ENCODE data around the gene RPUSD3.
"Not testable (repeated sequence)": the region's sequence is repeated elsewhere in the genome, so short reads cannot be mapped to it uniquely, and the experiment has no call there.

RPUSD3 gene, protein sequence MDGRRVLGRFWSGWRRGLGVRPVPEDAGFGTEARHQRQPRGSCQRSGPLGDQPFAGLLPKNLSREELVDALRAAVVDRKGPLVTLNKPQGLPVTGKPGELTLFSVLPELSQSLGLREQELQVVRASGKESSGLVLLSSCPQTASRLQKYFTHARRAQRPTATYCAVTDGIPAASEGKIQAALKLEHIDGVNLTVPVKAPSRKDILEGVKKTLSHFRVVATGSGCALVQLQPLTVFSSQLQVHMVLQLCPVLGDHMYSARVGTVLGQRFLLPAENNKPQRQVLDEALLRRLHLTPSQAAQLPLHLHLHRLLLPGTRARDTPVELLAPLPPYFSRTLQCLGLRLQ

DNA sequence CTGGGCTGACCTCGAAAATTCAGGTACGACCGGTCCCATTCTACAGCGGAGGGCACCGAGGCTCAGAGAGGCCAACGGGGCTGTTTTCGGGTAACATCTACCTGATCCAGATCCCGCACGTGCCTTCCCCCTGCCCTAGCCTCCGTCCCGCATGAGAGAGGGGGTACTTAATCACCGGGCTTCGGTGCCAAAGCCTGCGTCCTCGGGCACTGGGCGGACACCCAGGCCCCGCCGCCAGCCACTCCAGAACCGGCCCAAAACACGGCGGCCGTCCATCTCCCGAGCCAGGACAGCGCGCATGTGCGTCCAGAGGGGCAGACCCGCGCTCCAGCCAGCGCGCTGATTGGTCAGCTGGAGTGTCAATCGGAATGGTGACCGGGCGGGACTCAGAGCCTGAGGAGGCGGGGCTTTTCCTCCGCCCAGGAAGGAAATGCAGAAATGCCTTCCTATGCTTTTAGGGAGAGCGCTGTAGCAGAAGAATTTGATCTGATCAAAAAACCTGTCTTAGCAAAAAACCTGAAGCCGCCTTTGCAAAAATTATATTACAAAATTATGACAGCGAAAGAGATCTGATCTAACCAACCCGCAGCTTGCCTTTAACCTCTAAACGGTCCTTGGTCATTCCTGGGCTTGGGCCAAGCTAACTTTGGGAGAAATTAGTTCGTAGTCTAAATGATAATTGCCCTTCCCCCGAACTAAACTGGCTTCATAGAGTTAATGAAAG lies at the start of gene RPUSD3:
RPUSD3 (minus strand) TSS at position 294 of the 724 bp plus-strand sequence; CDS start at position 276, 18 bp downstream.
- H3K4me3 ChIP-seq (ENCODE audit: low read depth, low read length): peak within 1 kb of the TSS; percentile 89

DNA sequence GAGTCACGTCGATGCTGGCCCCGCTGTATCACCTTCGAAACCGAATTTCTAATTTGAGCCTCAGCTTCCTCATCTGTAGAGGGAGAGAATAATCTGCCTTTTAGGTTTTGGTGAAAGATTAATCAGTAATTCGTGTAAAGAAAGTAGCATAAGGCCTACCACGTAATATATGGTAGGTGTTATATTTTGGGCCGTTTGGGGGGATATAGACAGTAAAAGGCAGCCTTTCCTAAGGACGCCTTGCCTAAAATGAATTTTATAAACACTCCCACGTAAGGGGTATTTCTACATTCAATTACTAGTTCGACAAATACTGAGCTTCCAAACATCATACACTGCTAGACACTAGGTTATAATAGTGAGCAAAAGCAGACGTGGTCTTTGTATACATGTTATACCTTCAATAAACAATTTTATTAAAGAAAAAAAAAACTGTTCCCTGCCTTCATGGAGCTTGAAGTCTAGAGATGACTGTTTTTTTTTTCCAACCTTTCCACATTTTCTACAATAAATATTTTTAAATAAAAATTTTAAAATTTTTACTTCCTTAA lies 47.3 kb upstream of the RPUSD3 start:
- H3K4me3 ChIP-seq (ENCODE audit: low read depth, low read length): peak overlapping the region; percentile 92

DNA sequence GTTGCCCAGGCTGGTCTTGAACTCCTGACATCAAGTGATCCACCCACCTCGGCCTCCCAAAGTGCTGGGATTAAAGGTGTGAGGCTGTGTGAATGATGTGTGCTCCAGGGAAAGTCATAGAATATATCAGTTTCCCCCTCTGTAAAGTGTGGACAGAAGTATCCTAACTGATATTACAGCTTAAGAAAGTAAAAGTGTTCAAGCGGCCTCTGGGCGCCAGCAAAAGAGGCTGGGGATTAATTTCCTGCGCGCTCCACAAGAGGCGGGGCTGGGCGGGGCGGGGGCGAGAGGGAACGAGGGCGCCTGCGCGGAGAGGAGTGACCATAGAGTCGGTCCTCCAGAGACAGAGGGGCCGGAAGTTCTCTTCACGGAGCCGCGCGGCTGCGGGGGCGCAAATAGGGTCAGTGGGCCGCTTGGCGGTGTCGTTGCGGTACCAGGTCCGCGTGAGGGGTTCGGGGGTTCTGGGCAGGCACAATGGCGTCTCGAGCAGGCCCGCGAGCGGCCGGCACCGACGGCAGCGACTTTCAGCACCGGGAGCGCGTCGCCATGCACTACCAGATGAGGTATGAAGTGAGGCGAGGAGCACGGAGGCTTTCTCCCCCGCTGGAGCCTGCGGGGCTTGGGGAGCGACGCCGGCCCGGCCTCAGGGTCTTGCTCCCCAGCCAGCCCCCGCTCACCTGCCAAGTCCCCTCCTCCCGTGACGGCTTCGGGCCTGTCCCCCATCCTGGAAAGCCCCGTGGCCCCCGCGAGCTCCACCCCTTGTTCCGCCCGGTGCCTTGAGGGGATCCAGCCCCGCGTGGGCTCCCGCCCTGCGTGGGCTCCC lies 46.7 kb upstream of the RPUSD3 start, which contains the start of gene JAGN1:
JAGN1 (plus strand) TSS at position 362 of the 823 bp plus-strand sequence; CDS start at position 475, 113 bp downstream.
- peak within 1 kb of the TSS; percentile 92 for H3K4me3 ChIP-seq (ENCODE audit: low read depth, low read length)

DNA sequence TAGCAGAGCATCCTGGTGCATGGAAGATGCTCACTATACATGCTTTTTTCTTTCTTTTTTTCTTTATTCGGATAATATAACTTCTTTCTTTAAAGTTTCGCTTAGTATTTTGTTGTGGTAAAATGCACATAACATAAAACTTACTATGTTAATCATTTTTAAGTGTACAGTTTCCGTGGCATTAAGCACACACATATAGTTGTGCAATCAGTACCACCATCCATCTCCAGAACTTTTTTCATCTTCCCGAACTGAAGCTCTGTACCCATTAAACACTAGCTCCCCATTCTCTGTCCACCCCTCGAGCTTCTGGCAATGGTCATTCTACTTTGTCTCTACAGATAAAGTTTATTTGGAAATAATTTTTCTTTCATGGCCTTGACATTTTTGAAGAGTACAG lies 45.6 kb upstream of the RPUSD3 start:
- no peak overlapping the region for H3K4me3 ChIP-seq (ENCODE audit: low read depth, low read length)

DNA sequence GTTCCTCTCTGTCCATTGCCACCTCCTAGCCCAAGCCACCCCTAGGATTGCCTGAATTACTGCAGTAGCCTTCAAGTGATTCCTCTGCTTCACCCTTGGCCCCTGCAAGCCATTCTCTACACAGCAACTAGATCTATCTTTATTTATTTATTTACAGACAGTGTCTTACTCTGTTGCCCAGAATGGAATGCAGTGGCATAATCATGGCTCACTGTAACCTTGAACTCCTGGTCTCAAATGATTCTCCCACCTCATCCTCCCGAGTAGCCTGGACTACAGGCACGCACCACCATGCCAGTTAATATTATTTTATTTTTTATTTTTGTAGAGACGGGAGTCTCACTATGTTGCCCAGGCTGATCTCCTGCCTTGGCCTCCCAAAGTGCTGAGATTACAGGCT lies 44.7 kb upstream of the RPUSD3 start:
- no peak overlapping the region for H3K4me3 ChIP-seq (ENCODE audit: low read depth, low read length)

DNA sequence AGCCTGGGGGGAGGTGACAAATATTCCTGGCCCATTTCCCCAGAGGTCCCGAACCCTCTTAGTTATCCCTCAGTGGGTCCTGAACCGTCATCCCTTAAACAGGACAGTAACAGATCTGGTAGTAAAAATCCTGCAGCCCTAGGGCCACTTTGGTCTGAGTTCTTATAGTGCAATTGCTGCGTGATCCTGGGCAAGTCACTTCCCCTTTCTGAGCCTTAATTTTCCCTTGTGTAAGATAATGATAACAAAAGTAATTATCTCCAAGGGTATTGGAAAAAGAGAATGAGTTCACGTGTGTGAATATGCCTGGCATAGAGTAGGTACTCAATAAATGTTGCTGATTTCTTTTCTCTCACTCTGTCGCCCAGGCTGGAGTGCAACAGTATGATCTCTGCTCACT lies 43.7 kb upstream of the RPUSD3 start:
- H3K4me3 ChIP-seq (ENCODE audit: low read depth, low read length): no peak overlapping the region

DNA sequence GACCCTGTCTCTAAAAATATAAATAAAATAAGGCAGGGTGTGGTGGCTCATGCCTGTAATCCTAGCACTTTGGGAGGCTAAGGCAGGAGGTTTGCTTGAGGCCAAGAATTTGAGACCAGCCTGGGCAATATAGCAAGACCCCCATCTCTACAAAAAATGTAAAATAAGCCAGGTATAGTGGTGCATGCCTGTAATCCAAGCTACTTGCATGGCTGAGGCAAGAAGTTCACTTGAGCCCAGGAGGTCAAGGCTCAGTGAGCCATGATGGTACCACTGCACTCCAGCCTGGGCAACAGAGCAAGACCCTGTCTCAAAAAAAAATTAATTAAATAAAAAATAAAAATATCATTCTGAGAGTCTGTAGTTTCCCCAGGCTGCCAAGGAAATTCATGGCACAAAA lies 42.5 kb upstream of the RPUSD3 start:
- H3K4me3 ChIP-seq (ENCODE audit: low read depth, low read length): no peak overlapping the region

DNA sequence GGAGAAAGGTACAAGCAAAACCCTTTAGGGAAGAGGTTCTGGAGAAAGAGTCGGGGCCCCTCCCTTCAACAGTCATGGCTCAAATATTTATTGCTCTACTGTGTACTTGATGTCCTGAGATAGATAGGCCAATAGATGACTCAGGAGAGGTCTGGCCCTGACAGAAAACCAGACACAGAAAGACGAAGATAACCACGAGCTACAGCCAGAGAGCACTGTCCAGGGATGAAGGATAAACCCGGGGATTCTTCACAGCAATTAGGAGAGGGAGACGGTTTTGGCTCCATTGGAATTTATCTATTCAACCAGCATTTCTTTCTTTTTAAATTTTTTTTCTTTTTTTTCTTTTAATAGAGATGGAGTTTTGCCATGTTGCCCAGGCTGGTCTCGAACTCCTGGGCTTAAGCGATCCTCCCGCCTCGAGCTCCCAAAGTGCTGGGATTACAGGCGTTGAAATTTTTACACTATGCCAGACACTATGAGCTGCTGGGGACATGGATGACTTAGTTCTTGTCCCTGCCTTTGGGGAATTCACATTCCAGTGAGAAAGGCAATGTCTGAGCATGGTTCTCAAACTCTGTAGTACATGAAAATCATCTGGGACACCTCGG lies 40.9 kb upstream of the RPUSD3 start:
- H3K4me3 ChIP-seq (ENCODE audit: low read depth, low read length): no peak overlapping the region

DNA sequence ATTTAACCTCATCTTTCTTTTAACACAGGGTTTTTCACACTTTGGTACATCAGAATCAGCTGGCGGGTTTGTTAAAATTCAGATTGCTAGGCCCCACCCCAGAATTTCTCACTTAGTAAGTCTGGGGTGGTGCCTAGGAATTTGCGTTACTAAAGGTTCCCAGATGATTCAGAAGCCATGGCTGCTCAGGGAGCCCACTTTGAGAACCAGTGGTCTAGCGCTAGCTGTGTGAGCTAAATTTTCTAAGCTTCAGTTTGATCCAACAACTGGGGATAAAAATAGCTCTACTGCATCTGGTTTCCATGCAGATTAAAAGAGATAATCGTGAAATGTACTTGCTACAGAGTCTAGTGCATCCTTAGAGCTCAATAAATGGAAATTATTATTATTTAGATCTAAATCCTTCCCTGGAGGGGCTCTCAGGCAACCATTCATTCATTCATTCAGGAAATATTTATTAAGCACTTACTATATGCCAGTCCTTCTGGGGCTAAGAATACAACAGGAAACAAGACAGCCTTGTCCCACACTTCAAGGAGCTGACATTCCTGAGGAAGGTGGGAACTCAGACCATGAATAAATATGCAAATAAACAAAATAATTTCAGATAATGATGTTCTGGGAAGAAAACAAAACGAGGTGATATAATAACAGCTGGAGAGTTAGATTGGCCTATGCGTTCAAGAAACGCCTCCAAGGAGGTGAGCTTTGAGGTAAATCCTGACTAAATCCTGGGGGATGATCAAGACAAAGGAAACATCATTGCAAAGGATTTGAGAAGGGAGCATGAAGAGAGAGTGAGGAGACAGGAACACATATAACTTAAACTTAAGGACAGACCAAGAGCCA lies 40.1 kb upstream of the RPUSD3 start:
- no peak overlapping the region for H3K4me3 ChIP-seq (ENCODE audit: low read depth, low read length)

DNA sequence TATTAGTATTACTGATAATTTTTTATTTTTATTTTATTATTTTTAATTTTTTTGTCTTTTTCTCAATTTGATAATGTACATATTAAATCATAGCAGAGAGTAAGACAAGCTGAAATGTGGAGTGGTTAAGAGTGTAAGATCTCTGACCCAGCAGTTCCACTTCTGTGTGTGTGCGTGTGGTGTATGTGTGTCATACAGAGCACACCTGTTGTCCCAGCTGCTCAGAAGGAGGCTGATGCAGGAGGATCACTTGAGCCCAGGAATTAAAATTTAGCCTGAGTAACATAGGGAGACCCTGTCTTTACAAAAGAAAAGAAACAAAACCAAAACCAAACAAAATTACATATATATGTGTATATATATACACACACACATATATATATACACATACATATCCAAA lies 37.6 kb upstream of the RPUSD3 start:
- no peak overlapping the region for H3K4me3 ChIP-seq (ENCODE audit: low read depth, low read length)

DNA sequence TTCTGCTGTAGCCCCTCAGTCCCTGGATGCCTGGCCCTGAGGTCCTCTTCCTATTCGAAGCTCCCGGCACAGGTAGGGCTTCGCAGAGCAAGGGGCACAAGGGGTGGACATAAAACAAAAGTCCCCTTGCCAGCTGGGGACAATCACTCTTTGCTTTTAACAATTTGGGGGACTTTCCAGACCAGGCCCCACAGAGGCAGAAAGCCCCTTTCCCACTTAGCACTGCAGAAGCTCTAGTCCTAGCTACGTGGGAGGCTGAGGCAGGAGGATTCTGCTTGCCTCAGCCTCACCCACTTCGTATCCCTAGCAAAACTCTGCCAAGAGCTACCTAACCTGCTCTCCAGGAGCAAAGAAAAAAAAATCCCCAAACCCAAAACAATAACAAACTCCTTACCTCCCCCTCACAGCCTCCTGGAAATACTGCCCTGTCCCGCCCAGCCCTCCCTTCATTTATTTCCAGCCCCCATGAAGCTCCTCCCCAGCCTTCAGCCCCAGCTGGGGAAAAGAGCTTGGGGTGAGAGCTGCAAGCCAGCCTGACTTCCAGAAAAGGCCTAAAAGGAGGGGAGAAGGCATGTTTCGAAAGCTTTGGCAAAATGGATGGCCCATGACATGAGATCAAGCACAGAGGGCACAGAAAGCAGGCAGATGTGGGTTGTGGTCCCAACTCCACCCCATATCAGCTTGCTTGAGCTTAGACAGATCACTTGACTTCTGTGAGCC lies 36.2 kb upstream of the RPUSD3 start, which contains the start of gene CIDEC:
CIDEC (minus strand) TSS at position 424 of the 720 bp plus-strand sequence. CDS start 1,767 bp downstream, outside the sequence.
- H3K4me3 ChIP-seq (ENCODE audit: low read depth, low read length): no peak within 1 kb of the TSS

DNA sequence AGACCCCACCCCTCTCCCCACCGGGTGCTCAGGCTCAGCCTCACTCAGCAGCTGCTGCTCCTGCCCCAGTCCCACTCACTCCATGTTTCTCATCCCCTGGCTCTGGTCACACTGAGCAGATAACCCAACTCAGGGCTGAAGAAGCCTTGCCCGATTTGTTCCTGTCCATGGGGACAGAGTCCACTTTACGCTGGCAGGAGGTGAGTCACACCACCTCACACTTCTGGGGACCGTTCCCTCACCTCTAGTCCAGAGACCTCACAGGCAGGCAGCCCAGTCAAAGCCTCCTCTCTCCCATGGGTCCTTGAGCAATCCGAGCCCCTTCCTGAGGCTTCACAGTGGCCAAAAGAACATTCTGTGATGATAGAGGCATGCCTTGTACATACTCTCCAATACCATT lies 34.9 kb upstream of the RPUSD3 start:
- no peak overlapping the region for H3K4me3 ChIP-seq (ENCODE audit: low read depth, low read length)

DNA sequence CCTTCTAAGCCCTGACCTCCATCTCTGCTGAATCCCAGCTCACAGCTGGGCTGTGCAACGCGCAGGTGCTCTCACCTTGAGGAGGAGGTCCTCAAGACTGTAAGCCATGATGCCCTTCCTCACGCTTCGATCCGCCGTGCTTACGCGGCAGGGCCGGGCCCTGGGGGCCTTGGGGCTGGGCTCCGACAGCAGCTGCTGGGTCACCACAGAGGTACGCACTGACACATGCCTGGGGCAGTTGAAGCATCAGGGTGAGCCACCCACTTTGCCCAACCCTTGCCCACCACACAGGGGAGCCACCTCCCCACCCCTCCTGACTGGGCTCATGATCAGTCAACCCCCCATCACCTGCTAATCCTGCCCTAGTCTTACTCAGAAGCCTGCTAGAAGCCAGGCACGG lies 33.2 kb upstream of the RPUSD3 start:
- H3K4me3 ChIP-seq (ENCODE audit: low read depth, low read length): no peak overlapping the region

DNA sequence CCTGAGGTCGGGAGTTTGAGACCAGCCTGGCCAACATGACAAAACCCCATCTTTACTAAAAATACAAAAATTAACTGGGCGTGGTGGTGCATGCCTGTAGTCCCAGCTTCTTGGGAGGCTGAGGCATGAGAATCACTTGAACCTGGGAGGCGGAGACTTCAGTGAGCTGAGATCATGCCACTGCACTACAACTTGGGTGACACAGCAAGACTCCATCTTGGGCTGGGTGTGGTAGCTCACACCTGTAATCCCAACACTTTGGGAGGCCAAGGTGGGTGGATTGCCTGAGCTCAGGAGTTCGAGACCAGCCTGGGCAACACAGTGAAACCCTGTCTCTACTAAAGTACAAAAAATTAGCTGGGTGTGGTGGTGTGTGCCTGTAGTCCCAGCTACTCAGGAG lies 32.4 kb upstream of the RPUSD3 start:
- not testable (repeated sequence) for H3K4me3 ChIP-seq (ENCODE audit: low read depth, low read length)

DNA sequence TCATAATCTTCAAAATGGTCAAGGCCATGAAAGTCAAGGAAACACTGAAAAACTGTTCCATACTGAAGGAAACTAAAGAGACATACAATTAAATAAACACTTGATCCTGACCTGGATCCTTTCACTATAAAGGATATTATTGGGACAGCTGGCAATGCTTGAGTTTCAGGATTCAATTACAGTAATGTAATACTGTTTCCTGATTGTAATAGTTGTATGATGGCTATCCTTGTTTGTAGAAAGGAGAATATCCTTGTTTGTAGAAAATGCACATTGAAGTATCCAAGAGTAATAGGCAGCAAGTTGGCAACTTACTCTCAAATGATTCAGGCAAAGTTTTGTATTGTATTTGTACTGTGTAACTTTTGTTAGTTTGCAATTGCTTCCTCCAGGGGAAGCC lies 31.6 kb upstream of the RPUSD3 start:
- H3K4me3 ChIP-seq (ENCODE audit: low read depth, low read length): no peak overlapping the region

DNA sequence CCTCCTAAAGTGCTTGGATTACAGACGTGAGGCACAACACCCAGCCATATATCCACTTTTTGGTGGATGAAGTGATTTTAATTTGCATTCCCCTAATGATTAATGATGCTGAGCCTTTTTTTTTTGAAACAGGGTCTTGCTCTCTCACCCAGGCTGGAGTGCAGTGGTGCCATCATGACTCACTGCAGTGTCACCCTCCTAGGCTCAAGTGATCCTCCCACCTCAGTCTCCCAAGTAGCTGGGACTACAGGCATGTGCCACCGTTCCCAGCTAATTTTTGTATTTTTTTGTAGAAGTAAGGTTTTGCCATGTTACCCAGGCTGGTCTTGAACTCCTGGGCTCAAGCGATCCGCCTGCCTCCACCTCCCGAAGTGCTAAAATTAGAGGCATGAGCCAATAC lies 28.3 kb upstream of the RPUSD3 start:
- H3K4me3 ChIP-seq (ENCODE audit: low read depth, low read length): not testable (repeated sequence)

DNA sequence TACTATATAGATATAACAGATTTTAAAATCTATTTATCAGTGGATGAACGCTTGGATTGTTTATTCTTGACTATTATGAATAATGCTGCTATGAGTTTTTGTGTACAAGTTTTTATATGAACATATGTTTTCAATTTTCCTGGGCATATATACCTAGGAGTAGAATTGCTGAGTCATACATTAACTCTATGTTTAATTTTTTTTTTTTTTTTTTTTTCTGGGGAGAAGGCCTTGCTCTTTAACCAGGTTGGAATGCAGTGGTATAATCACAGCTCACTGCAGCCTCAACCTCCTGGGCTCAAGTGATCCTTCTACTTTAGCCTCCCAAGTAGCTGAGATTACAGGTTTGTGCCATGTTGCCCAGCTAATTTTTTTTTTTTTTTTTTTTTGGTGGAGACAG lies 27.2 kb upstream of the RPUSD3 start:
- no peak overlapping the region for H3K4me3 ChIP-seq (ENCODE audit: low read depth, low read length)

DNA sequence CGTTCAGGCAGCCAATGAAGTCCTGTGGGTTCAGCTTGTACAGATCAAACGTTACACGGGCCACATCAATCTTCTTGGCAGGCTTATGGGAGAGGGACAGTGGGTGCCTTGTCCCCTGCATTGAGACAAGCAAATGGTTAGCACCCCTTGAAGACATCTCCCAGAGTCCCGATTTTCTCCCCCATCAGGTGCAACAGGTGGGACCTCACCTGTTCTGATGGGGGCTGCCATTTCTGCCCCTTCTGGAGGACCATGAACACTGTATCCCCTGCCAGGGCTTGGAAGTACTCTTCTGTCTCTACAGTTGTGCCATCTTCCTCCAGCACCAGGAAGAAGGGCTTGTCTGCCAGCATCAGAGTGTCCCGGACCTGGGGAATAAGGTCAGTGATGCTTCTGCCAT lies 26.1 kb upstream of the RPUSD3 start:
- H3K4me3 ChIP-seq (ENCODE audit: low read depth, low read length): no peak overlapping the region

DNA sequence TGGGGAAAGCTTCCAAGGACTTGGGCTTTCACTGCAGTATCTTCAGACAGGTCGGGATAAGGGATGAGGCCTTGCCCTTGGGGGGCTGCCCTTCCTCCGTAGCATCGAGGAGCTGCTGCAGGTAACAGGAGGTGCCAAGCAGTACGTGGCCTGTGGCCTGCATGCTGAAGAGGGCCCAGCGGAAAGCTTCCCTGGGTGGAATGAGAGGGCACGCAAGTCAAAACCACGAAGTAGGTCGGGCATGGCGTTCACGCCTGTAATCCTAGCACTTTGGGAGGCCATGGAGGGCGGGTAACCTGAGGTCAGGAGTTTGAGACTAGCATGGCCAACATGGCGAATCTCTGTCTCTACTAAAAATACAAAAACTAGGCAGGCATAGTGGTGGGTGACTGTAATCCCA lies 23.3 kb upstream of the RPUSD3 start:
- no peak overlapping the region for H3K4me3 ChIP-seq (ENCODE audit: low read depth, low read length)

Data from iPS-11a (cell line).